ENCODE measurements around the gene NUDT7.

Gene NUDT7

DNA sequence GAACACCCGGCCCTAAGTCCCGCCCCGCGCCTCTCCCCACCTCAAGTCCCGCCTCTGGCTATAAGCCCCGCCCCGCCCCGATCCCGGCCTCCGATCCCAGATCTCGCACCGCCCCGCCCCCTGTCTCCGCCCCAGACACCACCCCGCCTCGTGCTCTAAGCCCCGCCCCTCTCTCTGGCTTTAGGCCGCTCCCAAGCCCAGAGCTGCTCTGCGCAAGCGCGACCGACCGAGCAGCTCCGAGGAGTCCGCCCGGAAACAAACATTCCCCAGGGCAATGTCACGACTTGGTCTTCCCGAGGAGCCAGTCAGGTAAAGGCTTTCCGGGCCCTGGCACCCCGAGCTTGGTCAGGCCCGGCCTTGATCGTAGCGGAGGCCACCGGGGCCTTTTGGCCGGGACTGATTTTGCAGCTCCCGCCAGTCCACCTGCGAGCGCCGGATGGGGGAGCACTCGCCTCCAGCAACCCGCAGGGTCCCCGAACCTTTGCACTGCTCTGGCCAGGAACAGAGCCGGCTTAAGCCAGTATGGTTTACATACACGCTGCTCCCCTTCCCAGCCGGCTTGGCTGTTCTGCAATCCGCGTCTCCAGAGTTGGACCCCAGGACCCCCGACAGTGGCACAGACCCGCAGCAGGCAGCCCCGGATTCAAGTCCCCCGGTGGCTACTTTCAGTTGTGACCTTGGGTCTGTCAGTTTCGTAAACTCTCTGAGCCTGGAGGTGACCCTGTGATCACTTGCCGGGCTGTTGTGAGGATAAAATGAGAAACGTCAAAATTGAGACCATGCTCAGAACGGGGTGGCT, at the start of gene NUDT7:
Gene NUDT7 (plus strand): TSS at position 206 of the 799 bp plus-strand sequence. CDS start 69 bp downstream, at position 275.
- H3K27ac ChIP-seq (ENCODE audit: low read depth, low read length) = peak within 1 kb of the TSS; percentile 96

GRCh38 chr16:77674888-77675287, 47.4 kb upstream of the NUDT7 start:
- Histone ChIP-seq H3K9ac (ENCODE audit: low read depth, low read length) (no peak overlapping the region), H3K4me3 (ENCODE audit: low read depth, low read length) (no peak overlapping the region), H3K27me3 (ENCODE audit: control insufficient read depth, insufficient read depth, low read length) (no peaks in the 10 kb centered on the region), H3K36me3 (ENCODE audit: control insufficient read depth, insufficient read depth, low read length) (no peaks in the 10 kb centered on the region), H3K4me1 (ENCODE audit: control insufficient read depth, insufficient read depth, low read length) (no peaks in the 10 kb centered on the region), H3K9me3 (ENCODE audit: control insufficient read depth, insufficient read depth, low read length) (no peaks in the 10 kb centered on the region), H3K27ac (ENCODE audit: low read depth, low read length) (no peak overlapping the region)

More for the DNA sequence above, at the start of gene NUDT7:
- H3K4me3 ChIP-seq (ENCODE audit: low read depth, low read length) = peak within 1 kb of the TSS; percentile 71
- H3K27me3 ChIP-seq (ENCODE audit: control insufficient read depth, insufficient read depth, low read length) = no peaks in the 10 kb centered on the region
- no peaks in the 10 kb centered on the region for H3K9me3 ChIP-seq (ENCODE audit: control insufficient read depth, insufficient read depth, low read length)
- H3K36me3 ChIP-seq (ENCODE audit: control insufficient read depth, insufficient read depth, low read length) = no peaks in the 10 kb centered on the region
- peak within 1 kb of the TSS; percentile 89 for H3K9ac ChIP-seq (ENCODE audit: low read depth, low read length)
- H3K4me1 ChIP-seq (ENCODE audit: control insufficient read depth, insufficient read depth, low read length) = peaks cover 5% of the 10 kb centered on the region; the same call in 1 of the 2 replicates

DNA sequence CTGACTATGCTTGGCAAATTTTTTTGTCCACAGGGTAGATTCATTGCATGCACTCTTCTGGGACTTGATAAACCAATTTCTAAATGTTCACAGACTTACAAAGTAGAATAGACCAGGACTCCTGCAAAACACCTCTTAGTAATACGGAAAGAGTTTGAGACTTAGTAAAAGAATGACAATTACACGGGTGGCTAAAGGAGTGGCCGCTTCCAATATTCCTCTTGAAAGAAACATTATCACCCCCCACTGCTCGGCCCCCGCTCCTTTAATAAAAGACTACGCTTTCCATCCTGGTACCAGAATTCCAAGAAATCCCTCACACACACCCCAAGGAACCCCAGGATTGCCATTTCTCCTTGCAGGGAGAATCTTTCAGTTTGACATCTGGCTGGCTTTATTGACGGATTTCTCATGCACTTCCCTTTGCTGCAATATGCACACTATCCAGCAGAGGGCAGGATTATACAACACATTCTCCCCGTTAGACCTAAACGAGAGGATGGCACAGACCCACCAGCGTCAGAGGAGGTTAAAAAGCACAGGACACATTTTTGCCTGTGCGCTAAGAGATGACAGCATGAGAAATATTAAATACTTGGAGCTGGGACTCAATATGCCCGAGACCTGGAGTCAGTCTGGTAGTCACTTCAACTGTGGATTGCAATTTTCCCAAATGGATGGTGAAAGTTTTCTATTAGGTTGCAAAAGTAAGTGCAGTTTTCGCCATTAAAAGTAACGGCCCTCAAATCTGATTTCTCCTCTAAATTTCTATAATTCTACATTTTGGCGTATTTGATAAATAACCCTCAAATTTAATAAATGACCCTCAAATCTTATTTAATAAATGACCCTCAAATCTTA, 46.6 kb upstream of the NUDT7 start:
- H3K36me3 ChIP-seq (ENCODE audit: control insufficient read depth, insufficient read depth, low read length) = no peaks in the 10 kb centered on the region
- H3K4me1 ChIP-seq (ENCODE audit: control insufficient read depth, insufficient read depth, low read length) = no peaks in the 10 kb centered on the region
- no peak overlapping the region for H3K4me3 ChIP-seq (ENCODE audit: low read depth, low read length)
- H3K27ac ChIP-seq (ENCODE audit: low read depth, low read length) = no peak overlapping the region
- H3K9ac ChIP-seq (ENCODE audit: low read depth, low read length) = no peak overlapping the region
- H3K9me3 ChIP-seq (ENCODE audit: control insufficient read depth, insufficient read depth, low read length) = no peaks in the 10 kb centered on the region
- H3K27me3 ChIP-seq (ENCODE audit: control insufficient read depth, insufficient read depth, low read length) = no peaks in the 10 kb centered on the region

GRCh38 chr16:77677129-77677528, 45.2 kb upstream of the NUDT7 start:
- Histone ChIP-seq H3K9ac (ENCODE audit: low read depth, low read length) (no peak overlapping the region), H3K27ac (ENCODE audit: low read depth, low read length) (no peak overlapping the region), H3K9me3 (ENCODE audit: control insufficient read depth, insufficient read depth, low read length) (no peaks in the 10 kb centered on the region), H3K4me3 (ENCODE audit: low read depth, low read length) (no peak overlapping the region), H3K36me3 (ENCODE audit: control insufficient read depth, insufficient read depth, low read length) (no peaks in the 10 kb centered on the region), H3K4me1 (ENCODE audit: control insufficient read depth, insufficient read depth, low read length) (no peaks in the 10 kb centered on the region), H3K27me3 (ENCODE audit: control insufficient read depth, insufficient read depth, low read length) (no peaks in the 10 kb centered on the region)

DNA sequence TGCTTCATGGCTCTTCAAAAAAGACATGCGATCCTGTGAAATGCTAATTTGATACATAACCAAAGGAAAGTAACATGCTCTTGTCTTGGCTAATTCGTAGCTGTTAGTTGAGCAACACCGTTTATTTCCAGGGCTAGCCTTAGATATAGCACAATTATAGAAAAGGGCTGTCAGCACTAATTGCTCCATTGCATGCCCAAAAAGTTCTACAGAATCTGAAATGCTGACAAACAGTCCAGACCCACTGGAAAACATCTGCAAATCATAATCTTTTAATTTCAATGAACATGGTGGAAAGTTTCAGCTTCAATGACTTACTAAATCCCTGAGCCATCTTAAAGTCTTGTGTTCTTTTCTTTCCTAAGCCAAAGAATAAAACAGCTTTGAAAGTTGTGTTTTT, 42.9 kb upstream of the NUDT7 start:
- Histone ChIP-seq H3K9me3 (ENCODE audit: control insufficient read depth, insufficient read depth, low read length) (no peaks in the 10 kb centered on the region), H3K9ac (ENCODE audit: low read depth, low read length) (no peak overlapping the region), H3K4me3 (ENCODE audit: low read depth, low read length) (no peak overlapping the region), H3K36me3 (ENCODE audit: control insufficient read depth, insufficient read depth, low read length) (no peaks in the 10 kb centered on the region), H3K4me1 (ENCODE audit: control insufficient read depth, insufficient read depth, low read length) (no peaks in the 10 kb centered on the region), H3K27me3 (ENCODE audit: control insufficient read depth, insufficient read depth, low read length) (no peaks in the 10 kb centered on the region), H3K27ac (ENCODE audit: low read depth, low read length) (no peak overlapping the region)

- H3K4me3 ChIP-seq (ENCODE audit: low read depth, low read length) = no peak overlapping the region
- H3K4me1 ChIP-seq (ENCODE audit: control insufficient read depth, insufficient read depth, low read length) = no peaks in the 10 kb centered on the region
- no peak overlapping the region for H3K9ac ChIP-seq (ENCODE audit: low read depth, low read length)
- no peak overlapping the region for H3K27ac ChIP-seq (ENCODE audit: low read depth, low read length)
- no peaks in the 10 kb centered on the region for H3K36me3 ChIP-seq (ENCODE audit: control insufficient read depth, insufficient read depth, low read length)
- no peaks in the 10 kb centered on the region for H3K9me3 ChIP-seq (ENCODE audit: control insufficient read depth, insufficient read depth, low read length)
- no peaks in the 10 kb centered on the region for H3K27me3 ChIP-seq (ENCODE audit: control insufficient read depth, insufficient read depth, low read length)
Observed at GRCh38 chr16:77679901-77680300, 42.4 kb upstream of the NUDT7 start.

- H3K4me1 ChIP-seq (ENCODE audit: control insufficient read depth, insufficient read depth, low read length) = no peaks in the 10 kb centered on the region
- H3K27ac ChIP-seq (ENCODE audit: low read depth, low read length) = no peak overlapping the region
- no peaks in the 10 kb centered on the region for H3K27me3 ChIP-seq (ENCODE audit: control insufficient read depth, insufficient read depth, low read length)
- no peaks in the 10 kb centered on the region for H3K9me3 ChIP-seq (ENCODE audit: control insufficient read depth, insufficient read depth, low read length)
- H3K36me3 ChIP-seq (ENCODE audit: control insufficient read depth, insufficient read depth, low read length) = no peaks in the 10 kb centered on the region
- no peak overlapping the region for H3K9ac ChIP-seq (ENCODE audit: low read depth, low read length)
- no peak overlapping the region for H3K4me3 ChIP-seq (ENCODE audit: low read depth, low read length)
Observed at GRCh38 chr16:77680496-77680895, 41.8 kb upstream of the NUDT7 start.

DNA sequence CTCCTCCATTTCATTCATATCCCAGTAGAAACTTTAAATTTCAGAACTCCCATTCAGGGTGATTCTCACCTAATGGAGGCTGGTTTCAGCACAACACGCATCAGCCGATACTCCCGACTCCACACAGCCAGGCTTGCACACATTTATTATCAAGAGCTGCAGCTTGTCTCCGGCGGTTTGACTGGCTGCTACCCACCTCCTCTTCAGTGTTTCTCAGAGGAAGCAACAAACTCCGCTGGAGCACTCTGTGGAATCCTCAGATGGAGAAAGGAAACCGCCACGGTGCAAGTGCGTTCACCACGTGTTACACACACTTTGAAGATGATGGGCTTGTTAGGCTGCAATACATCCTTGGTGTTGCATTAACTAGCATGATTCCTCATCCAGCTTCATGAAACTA, 39.7 kb upstream of the NUDT7 start:
- Histone ChIP-seq H3K27me3 (ENCODE audit: control insufficient read depth, insufficient read depth, low read length) (no peaks in the 10 kb centered on the region), H3K36me3 (ENCODE audit: control insufficient read depth, insufficient read depth, low read length) (no peaks in the 10 kb centered on the region), H3K4me3 (ENCODE audit: low read depth, low read length) (no peak overlapping the region), H3K9me3 (ENCODE audit: control insufficient read depth, insufficient read depth, low read length) (no peaks in the 10 kb centered on the region), H3K4me1 (ENCODE audit: control insufficient read depth, insufficient read depth, low read length) (no peaks in the 10 kb centered on the region), H3K9ac (ENCODE audit: low read depth, low read length) (no peak overlapping the region), H3K27ac (ENCODE audit: low read depth, low read length) (no peak overlapping the region)

DNA sequence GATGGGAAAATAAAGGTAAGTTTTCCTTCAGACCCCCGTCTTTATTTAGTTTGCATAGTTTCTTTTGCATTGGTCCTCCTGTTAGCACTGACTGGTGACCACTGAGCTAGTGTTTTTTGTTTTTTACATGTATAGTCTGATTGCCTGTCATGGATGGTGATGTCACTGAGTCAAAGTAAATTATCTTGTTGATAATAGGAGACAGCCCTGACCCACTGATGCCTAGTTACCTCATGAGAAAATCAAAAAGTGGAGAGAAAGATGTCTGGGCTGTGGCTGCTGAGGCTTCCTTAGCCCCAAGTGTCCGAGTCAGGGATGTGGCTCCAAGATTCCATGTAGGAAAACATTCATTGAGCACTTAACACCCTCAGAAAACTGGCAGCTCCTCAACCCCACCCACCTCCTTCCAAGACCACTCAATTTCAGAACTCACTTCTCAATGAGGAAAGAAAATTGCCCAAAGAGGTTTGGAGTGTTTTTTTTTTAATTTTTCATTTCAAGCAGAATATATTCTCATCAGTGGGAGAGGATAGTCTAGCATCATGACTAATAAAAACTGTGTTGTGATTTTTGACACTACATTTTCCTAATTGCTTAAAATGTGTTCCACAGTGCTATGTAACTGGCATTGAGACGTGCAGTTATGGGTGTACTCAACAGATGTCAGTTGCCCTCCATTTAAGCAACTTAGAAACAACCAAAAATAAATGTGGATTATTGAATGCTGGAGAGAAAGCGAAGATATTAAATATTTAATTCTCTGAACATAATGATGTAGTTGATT, 38.7 kb upstream of the NUDT7 start:
- Histone ChIP-seq H3K4me3 (ENCODE audit: low read depth, low read length) (no peak overlapping the region), H3K36me3 (ENCODE audit: control insufficient read depth, insufficient read depth, low read length) (no peaks in the 10 kb centered on the region), H3K27ac (ENCODE audit: low read depth, low read length) (no peak overlapping the region), H3K27me3 (ENCODE audit: control insufficient read depth, insufficient read depth, low read length) (no peaks in the 10 kb centered on the region), H3K9ac (ENCODE audit: low read depth, low read length) (no peak overlapping the region), H3K9me3 (ENCODE audit: control insufficient read depth, insufficient read depth, low read length) (no peaks in the 10 kb centered on the region), H3K4me1 (ENCODE audit: control insufficient read depth, insufficient read depth, low read length) (no peaks in the 10 kb centered on the region)

DNA sequence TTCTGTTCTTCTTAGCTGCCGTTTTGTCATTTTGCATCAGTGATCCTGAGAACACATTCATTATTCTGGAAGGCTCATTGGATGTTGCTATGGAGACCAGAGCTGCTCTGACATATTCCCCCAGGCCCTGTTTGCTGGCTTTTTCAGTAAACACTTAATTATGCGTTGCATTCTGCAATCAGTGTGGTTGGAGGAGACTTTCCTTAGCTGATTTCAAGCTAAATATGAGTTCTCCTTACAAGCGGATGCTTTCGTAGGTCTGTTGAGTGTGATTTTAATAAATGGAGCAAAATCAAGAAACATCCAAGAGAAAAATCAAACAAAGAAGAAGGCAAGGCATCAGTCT, 38.2 kb upstream of the NUDT7 start:
- H3K27ac ChIP-seq (ENCODE audit: low read depth, low read length) = no peak overlapping the region
- H3K4me1 ChIP-seq (ENCODE audit: control insufficient read depth, insufficient read depth, low read length) = no peaks in the 10 kb centered on the region
- H3K27me3 ChIP-seq (ENCODE audit: control insufficient read depth, insufficient read depth, low read length) = no peaks in the 10 kb centered on the region
- H3K9ac ChIP-seq (ENCODE audit: low read depth, low read length) = no peak overlapping the region
- no peaks in the 10 kb centered on the region for H3K36me3 ChIP-seq (ENCODE audit: control insufficient read depth, insufficient read depth, low read length)
- no peaks in the 10 kb centered on the region for H3K9me3 ChIP-seq (ENCODE audit: control insufficient read depth, insufficient read depth, low read length)
- no peak overlapping the region for H3K4me3 ChIP-seq (ENCODE audit: low read depth, low read length)
